H1 (cell line): ENCODE results near the gene CENPC. TPM values are rescaled to one million over a fixed set of nuclear protein-coding genes. Genes with fewer than 3 reads are reported as not detected.

Source experiments
- CTCF ChIA-PET: fragments of 300-600 bp; sonication (Branson Sonifier 250); formaldehyde crosslinking; loops from one replicate; lab custom pipeline; 2021; ENCODE audit not compliant: partially characterized antibody; lab: Charles Lee
- POLR2A ChIA-PET: fragments of 300-600 bp; sonication (Branson Sonifier 250); formaldehyde crosslinking; loops from one replicate; lab custom pipeline; 2021; ENCODE audit warnings: inconsistent platforms; ENCODE audit not compliant: partially characterized antibody; lab: Charles Lee
- DNase-seq, 2 experiments: peaks; one replicate each; pipeline versions ENCODE4 v3.0.0 to v3.0.0-alpha.2; 2010 to 2022; ENCODE audit warnings: low spot score in 2 of 2, low read depth in 1 of 2, mixed read lengths in 1 of 2
- FAIRE-seq: peaks from 2 replicates; lab custom pipeline; 2011; peaks lifted over from hg19 to GRCh38; lab: Jason Lieb, UNC
- H2AFZ ChIP-seq: 2 replicates; pipeline ENCODE4 v1.8.1; 2012; ENCODE audit warnings: low read length, inconsistent platforms
- H2AK5ac ChIP-seq: 2 replicates; pipeline ENCODE4 v1.6.1; 2013; ENCODE audit warnings: low read depth, low read length
- H2BK120ac ChIP-seq: replicated peaks from 2 replicates; pipeline ENCODE3; 2013; ENCODE audit warnings: low read depth, low read length, inconsistent platforms
- H2BK12ac ChIP-seq: 2 replicates; pipeline ENCODE4 v1.6.1; 2013; ENCODE audit warnings: low read depth, low read length
- H2BK15ac ChIP-seq: 2 replicates; pipeline ENCODE4 v1.6.1; 2013; ENCODE audit warnings: low read length
- H2BK20ac ChIP-seq: 2 replicates; pipeline ENCODE4 v1.6.1; 2013; ENCODE audit warnings: low read length
- H2BK5ac ChIP-seq: 2 replicates; pipeline ENCODE4 v1.6.1; 2013; ENCODE audit warnings: low read depth, low read length
- H3K14ac ChIP-seq: 2 replicates; pipeline ENCODE4 v1.6.1; 2013; ENCODE audit warnings: inconsistent platforms; ENCODE audit not compliant: insufficient read length
- H3K18ac ChIP-seq: 2 replicates; pipeline ENCODE4 v1.6.1; 2013; ENCODE audit warnings: low read length; ENCODE audit errors: extremely low read depth
- H3K23ac ChIP-seq: 2 replicates; pipeline ENCODE4 v1.6.1; 2013; ENCODE audit warnings: inconsistent platforms; ENCODE audit not compliant: insufficient read length
- H3K23me2 ChIP-seq: 2 replicates; pipeline ENCODE4 v1.6.1; 2013; ENCODE audit warnings: low read depth, low read length
- H3K27ac ChIP-seq: 2 replicates; pipeline ENCODE4 v1.6.1; 2011; ENCODE audit warnings: low read depth, low read length, inconsistent platforms
- H3K27me3 ChIP-seq, 4 experiments: replicated peaks in 1 of 4; 1 replicate in 1 of 4; 2 replicates in 3 of 4; pipeline versions ENCODE4 v1.6.1 to v1.8.1; 2011 to 2013; ENCODE audit warnings: low read length in 3 of 4, mild to moderate bottlenecking in 3 of 4, inconsistent platforms in 2 of 4, mixed read lengths in 2 of 4, moderate library complexity in 1 of 4; ENCODE audit not compliant: control insufficient read depth in 3 of 4, insufficient read depth in 3 of 4; ENCODE audit errors: extremely low read depth in 1 of 4
- H3K36me3 ChIP-seq, 4 experiments: 2 replicates each; pipeline versions ENCODE4 v1.6.1 to v1.8.1; 2011 to 2013; ENCODE audit warnings: mild to moderate bottlenecking in 4 of 4, low read length in 3 of 4, moderate library complexity in 2 of 4, control low read depth in 1 of 4, inconsistent platforms in 1 of 4; ENCODE audit not compliant: insufficient read depth in 4 of 4, control insufficient read depth in 2 of 4
- H3K4ac ChIP-seq: replicated peaks from 2 replicates; pipeline ENCODE3; 2013; ENCODE audit warnings: low read length, low read depth, mixed read lengths, inconsistent platforms; ENCODE audit not compliant: insufficient read length
- H3K4me1 ChIP-seq, 4 experiments: replicated peaks in 1 of 4; 1 replicate in 1 of 4; 2 replicates in 3 of 4; pipeline versions ENCODE4 v1.6.1 to v1.8.1; 2011 to 2013; ENCODE audit warnings: low read length in 3 of 4, inconsistent platforms in 2 of 4, mixed read lengths in 1 of 4; ENCODE audit not compliant: insufficient read depth in 4 of 4, control insufficient read depth in 3 of 4
- H3K4me2 ChIP-seq, 2 experiments: 2 replicates each; pipeline versions ENCODE4 v1.6.1 to v1.8.1; 2011 to 2013; ENCODE audit warnings: low read depth in 2 of 2, low read length in 2 of 2, control low read depth in 1 of 2, inconsistent platforms in 1 of 2, mild to moderate bottlenecking in 1 of 2; ENCODE audit not compliant: insufficient read depth in 1 of 2
- H3K4me3 ChIP-seq, 4 experiments: fragments of 200-600, 300-600 bp in 1 of 4; sonication (generic), shearing (Covaris generic), sonication (Bioruptor Twin) in 1 of 4; 2 replicates each; pipeline versions ENCODE4 v1.5.1 to v1.8.1; 2011 to 2016; ENCODE audit warnings: low read length in 4 of 4, low read depth in 3 of 4, control low read depth in 2 of 4, inconsistent platforms in 2 of 4, mild to moderate bottlenecking in 2 of 4, mixed read lengths in 1 of 4, moderate library complexity in 1 of 4; ENCODE audit not compliant: insufficient read depth in 2 of 4; ENCODE audit errors: extremely low read depth in 1 of 4
- H3K56ac ChIP-seq: replicated peaks from 2 replicates; pipeline ENCODE3; 2013; ENCODE audit warnings: low read depth, mild to moderate bottlenecking, mixed read lengths, low read length, inconsistent platforms; ENCODE audit not compliant: insufficient read length
- H3K79me1 ChIP-seq: 2 replicates; pipeline ENCODE4 v1.6.1; 2013; ENCODE audit warnings: low read depth, low read length, control low read depth
- H3K79me2 ChIP-seq, 2 experiments: 2 replicates each; pipeline versions ENCODE4 v1.6.1 to v1.8.1; 2012 to 2013; ENCODE audit warnings: low read length in 2 of 2, mild to moderate bottlenecking in 2 of 2, inconsistent platforms in 1 of 2; ENCODE audit not compliant: insufficient read depth in 2 of 2, control insufficient read depth in 1 of 2
- H3K9ac ChIP-seq, 4 experiments: replicated peaks in 1 of 4; 1 replicate in 1 of 4; 2 replicates in 3 of 4; pipeline versions ENCODE4 v1.6.1 to v1.8.1; 2011 to 2013; ENCODE audit warnings: low read depth in 3 of 4, low read length in 3 of 4, control low read depth in 2 of 4, mild to moderate bottlenecking in 2 of 4, moderate library complexity in 2 of 4, inconsistent platforms in 1 of 4; ENCODE audit errors: extremely low read depth in 1 of 4
- H3K9me3 ChIP-seq, 2 experiments: 2 replicates each; pipeline versions ENCODE4 v1.6.1 to v1.8.1; 2012 to 2013; ENCODE audit warnings: mild to moderate bottlenecking in 2 of 2, moderate library complexity in 2 of 2, control low read depth in 1 of 2, inconsistent platforms in 1 of 2, low read depth in 1 of 2, low read length in 1 of 2, mixed read lengths in 1 of 2; ENCODE audit not compliant: insufficient read depth in 2 of 2
- H4K20me1 ChIP-seq, 2 experiments: replicated peaks in 1 of 2; 2 replicates each; pipeline versions ENCODE3 to v1.8.1; 2011 to 2013; ENCODE audit warnings: inconsistent platforms in 2 of 2, low read length in 2 of 2, mild to moderate bottlenecking in 1 of 2; ENCODE audit not compliant: insufficient read depth in 2 of 2, control insufficient read depth in 1 of 2
- H4K5ac ChIP-seq: 2 replicates; pipeline ENCODE4 v1.6.1; 2013; ENCODE audit warnings: low read length, low read depth, mixed read lengths, inconsistent platforms; ENCODE audit not compliant: insufficient read length
- H4K8ac ChIP-seq: 2 replicates; pipeline ENCODE4 v1.8.0; 2013; ENCODE audit warnings: mild to moderate bottlenecking, moderate library complexity, low read length, inconsistent platforms; ENCODE audit not compliant: insufficient read depth; ENCODE audit errors: extremely low read depth
- H4K91ac ChIP-seq: replicated peaks from 2 replicates; pipeline ENCODE3; 2013; ENCODE audit warnings: low read length, mixed read lengths, inconsistent platforms; ENCODE audit not compliant: insufficient read length
- CTBP2 ChIP-seq: IDR thresholded peaks from 2 replicates; pipeline ENCODE4 v1.7.0; 2011; ENCODE audit warnings: borderline replicate concordance, mild to moderate bottlenecking, moderate library complexity, mixed read lengths, low read length; ENCODE audit not compliant: insufficient read depth, insufficient read length
- EZH2 ChIP-seq: fragments of 200-600 bp; sonication (generic); IDR thresholded peaks from 2 replicates; pipeline ENCODE4 v1.7.1; 2012; ENCODE audit warnings: low read depth, mild to moderate bottlenecking, moderate library complexity, low read length, inconsistent platforms; ENCODE audit not compliant: severe bottlenecking
- HDAC6 ChIP-seq: IDR thresholded peaks from one replicate; pipeline ENCODE4 v1.7.1; 2012; ENCODE audit warnings: low read depth, mild to moderate bottlenecking, inconsistent platforms, low read length, moderate library complexity
- KDM5A ChIP-seq: fragments of 200-600 bp; IDR thresholded peaks from 2 replicates; pipeline ENCODE4 v1.7.1; 2012; ENCODE audit warnings: mild to moderate bottlenecking, low read length, inconsistent platforms, mixed read lengths
- SIRT6 ChIP-seq: IDR thresholded peaks from one replicate; pipeline ENCODE4 v1.7.1; 2012; ENCODE audit warnings: low read length, inconsistent platforms
- SP2 ChIP-seq: IDR thresholded peaks from 2 replicates; pipeline ENCODE4 v1.6.1; 2012; ENCODE audit warnings: mild to moderate bottlenecking, low read length, inconsistent platforms
- SUZ12 ChIP-seq: fragments of 200-600 bp; sonication (generic); IDR thresholded peaks from 2 replicates; pipeline ENCODE4 v1.6.1; 2012; ENCODE audit warnings: mild to moderate bottlenecking, inconsistent platforms, low read length, moderate library complexity, mixed read lengths
- polyA plus RNA-seq, 7 experiments: library from polyadenylated mRNA; depleted of rRNA in 3 of 7; stranded (reverse) in 5 of 7; unstranded in 2 of 7; fragments of >200 nt in 5 of 7; fragments of 200-250 nt in 2 of 7; gene quantifications; 1 replicate in 5 of 7; 2 replicates in 1 of 7; 4 replicates in 1 of 7; pipeline versions ENCODE4 v1.2.1 to v1.2.3, GENCODE V29; 2011 to 2013; ENCODE audit warnings: missing spikeins in 2 of 7, mixed read lengths in 2 of 7
- total RNA-seq: library from RNA; stranded (reverse); fragmentation: NEBNext Ultra II Directional; extraction: Animal tissue kit (Norgen Biotek cat#: 25700); gene quantifications from 2 replicates; pipeline ENCODE4 v1.2.1, GENCODE V29; 2021

The CENPC gene
- total and polyA plus RNA-seq, 2 of the 8 experiments (the other 6 are each of a cell fraction or from before 2014, with no cell fraction given): 2.8 to 15.7 TPM

- no peaks in the 10 kb centered on the region for H4K20me1 ChIP-seq
- H3K14ac ChIP-seq: no peak overlapping the region
Observed at GRCh38 chr4:67550451-67550850, 5.1 kb upstream of the CENPC start.

More at GRCh38 chr4:67550451-67550850, 5.1 kb upstream of the CENPC start:
- H3K9me3 ChIP-seq: no peaks in the 10 kb centered on the region
- no peak for FAIRE-seq
- H2AK5ac ChIP-seq: no peak overlapping the region
- H3K4me1 ChIP-seq: no peaks in the 10 kb centered on the region
- no peak overlapping the region for H2BK20ac ChIP-seq
- no peak overlapping the region for H3K18ac ChIP-seq
- H3K79me1 ChIP-seq: no peaks in the 10 kb centered on the region
- H3K79me2 ChIP-seq: no peaks in the 10 kb centered on the region
- no peaks in the 10 kb centered on the region for H3K36me3 ChIP-seq
- H4K91ac ChIP-seq: no peak overlapping the region
- H4K5ac ChIP-seq: no peak overlapping the region
- no peak overlapping the region for H4K8ac ChIP-seq
- H3K9ac ChIP-seq: no peak overlapping the region
- no peak overlapping the region for H3K27ac ChIP-seq
- no peak overlapping the region for H2BK12ac ChIP-seq
- CTCF ChIA-PET: interaction anchor here (1.1 to 1.3 kb wide), 2 partner anchors 15 to 359 kb away, joined by 3 read pairs; no protein-coding TSS in a partner anchor
- no peak overlapping the region for H2BK120ac ChIP-seq
- no peak overlapping the region for H2BK15ac ChIP-seq
- no peaks in the 10 kb centered on the region for H3K27me3 ChIP-seq
- TF ChIP-seq KDM5A (no peak), SP2 (no peak), HDAC6 (no peak), EZH2 (no peak), SUZ12 (no peak), SIRT6 (no peak), CTBP2 (no peak)
- TF ChIP-seq, all 59 proteins: peak for 0
- POLR2A ChIA-PET: no interaction called here
- Histone ChIP-seq H2BK5ac (no peak overlapping the region), H3K4ac (no peak overlapping the region), H3K4me3 (no peak overlapping the region), H3K23me2 (no peaks in the 10 kb centered on the region), H3K56ac (no peak overlapping the region), H3K23ac (no peak overlapping the region), H3K4me2 (no peak overlapping the region), H2AFZ (no peak overlapping the region)
- DNase-seq: no peak
